GM18517 (cell line): ENCODE measurements around the gene SLC6A3.
"Not testable (repeated sequence)": the region's sequence is repeated elsewhere in the genome, so short reads cannot be mapped to it uniquely, and the experiment has no call there.

Experiments
- ATAC-seq: cut with Tn5 transposase; IDR thresholded peaks from one replicate; pipeline ENCODE4 v1.9.1; 2021; ENCODE audit warnings: mild to moderate bottlenecking, moderate library complexity; ENCODE audit not compliant: unreplicated experiment

The SLC6A3 gene

DNA sequence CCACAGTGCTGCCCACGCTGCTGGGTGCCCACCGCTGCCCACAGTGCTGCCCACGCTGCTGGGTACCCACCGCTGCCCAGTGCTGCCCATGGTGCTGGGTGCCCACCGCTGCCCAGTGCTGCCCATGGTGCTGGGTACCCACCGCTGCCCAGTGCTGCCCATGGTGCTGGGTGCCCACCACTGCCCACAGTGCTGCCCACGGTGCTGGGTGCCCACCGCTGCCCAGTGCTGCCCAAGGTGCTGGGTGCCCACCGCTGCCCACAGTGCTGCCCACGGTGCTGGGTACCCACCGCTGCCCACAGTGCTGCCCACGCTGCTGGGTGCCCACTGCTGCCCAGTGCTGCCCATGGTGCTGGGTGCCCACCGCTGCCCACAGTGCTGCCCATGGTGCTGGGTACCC, 22.7 kb downstream of the SLC6A3 start:
- ATAC-seq = not testable (repeated sequence)

DNA sequence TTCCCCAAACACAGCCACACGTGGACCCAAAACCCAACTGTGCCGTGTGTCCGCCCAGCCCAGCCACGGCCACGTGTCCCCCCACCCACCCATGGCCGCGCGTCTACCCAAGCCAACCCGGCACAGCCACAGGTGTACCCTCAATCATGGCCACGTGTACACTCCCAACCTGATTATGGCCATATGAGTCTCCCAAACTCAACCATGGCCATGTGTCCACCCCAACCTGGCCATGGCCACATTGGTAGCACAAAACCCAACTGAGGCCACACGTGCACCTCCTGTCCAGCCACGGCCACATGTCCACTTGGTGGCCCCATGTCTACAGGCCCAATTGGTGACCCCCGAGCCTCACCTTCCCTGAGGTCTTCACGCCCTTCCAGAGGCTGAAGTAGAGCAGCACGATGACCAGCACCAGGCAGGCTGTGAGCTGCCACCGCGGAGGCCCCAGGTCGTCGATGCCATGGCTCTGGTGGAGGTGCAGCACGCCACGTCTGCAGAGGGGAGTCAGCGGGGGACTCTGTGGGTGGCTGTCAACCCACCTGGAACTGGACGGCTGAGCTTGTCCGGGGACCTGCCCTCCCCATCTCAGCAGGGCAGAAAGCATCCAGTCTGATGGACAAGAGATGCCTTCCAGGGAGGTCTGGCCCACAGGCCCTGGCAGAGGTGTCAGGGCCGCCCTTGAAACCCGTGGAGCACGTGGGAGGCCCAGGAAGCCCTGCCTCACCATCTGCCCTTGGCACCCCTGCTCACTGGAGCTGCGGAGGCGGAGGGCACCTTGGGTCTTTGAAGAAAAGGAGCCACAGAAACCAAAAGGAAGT, 23.5 kb downstream of the SLC6A3 start:
- ATAC-seq = no peak

DNA sequence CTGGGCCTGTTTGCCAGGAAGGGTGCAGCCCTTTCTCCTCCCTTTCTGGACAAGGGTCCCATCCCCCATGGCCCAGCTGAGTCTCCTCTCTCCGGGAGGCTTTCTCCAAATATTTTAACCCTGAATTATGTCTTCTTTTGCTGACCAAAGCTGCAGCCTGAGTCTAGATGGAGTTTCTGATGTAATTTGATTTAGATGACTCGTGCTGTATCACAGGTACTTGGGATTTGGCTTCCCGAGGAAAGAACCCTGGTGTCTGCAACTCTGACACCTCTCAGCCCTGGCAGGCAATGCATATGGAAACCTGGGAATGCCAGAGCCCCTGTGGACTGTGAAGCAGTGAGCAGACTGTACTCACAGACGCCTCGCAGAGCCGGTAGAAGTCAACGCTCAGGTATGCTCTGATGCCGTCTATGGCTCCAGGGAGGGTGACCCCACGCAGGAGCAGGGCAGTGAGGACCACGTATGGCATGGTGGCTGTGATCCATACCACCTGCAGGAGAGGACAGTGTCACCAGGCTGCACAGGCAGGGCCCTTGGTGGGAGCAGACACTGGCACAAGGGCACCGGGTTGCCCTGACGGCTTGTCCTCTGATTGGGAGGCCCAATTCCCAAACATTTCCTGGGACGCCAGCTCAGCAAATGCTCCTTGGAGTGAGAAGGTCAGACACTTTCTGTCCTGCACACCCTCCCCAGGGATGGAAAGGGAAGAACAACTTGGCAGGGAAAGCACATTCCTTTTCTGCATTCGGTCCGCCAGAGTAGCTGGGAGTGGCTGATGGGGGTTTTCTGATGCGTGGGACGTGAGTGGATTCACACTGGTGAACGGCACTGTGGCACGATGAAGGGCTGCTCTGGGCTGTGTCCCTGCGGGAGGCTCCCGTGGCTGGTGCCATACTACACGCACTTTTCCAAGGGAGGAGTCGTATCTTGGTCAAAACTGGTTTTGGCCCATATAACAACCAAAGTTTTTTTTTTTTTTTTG, 24.7 kb downstream of the SLC6A3 start:
- no peak for ATAC-seq

DNA sequence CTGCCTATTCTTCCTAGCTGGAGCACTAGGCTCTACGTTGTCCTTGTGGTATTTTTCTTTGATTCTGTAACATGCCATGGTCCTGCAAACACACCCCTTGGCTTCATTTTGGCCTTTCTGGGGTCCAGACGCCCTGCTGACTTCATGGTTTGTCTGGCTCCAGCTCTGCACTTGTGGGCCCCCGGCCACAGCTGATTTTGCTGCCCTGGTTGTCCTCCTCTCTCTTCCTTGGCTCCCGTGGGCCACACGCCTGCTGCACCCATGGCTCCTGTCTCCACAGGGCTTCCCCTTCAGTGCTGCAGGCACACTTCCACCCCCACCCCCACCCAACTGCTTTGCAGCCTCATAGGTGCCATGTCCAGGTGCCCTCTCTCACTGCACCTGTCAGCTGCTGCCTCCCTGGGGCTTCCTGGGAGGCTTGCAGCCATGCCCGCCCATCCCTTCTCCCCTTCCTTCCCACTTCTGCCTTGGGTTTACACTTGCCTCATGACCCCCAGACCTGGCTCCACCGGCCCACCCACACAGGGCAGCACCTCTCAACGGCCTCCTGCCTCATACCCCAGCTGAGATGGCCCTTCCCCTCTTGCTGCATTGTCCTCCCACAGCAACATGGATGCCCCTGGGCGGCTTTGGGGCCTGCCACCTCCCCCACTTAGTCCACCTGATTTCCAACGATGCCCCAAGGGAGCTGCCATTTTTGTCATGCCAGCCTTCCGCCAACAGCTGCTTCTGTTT, 25.6 kb downstream of the SLC6A3 start:
- ATAC-seq = no peak

DNA sequence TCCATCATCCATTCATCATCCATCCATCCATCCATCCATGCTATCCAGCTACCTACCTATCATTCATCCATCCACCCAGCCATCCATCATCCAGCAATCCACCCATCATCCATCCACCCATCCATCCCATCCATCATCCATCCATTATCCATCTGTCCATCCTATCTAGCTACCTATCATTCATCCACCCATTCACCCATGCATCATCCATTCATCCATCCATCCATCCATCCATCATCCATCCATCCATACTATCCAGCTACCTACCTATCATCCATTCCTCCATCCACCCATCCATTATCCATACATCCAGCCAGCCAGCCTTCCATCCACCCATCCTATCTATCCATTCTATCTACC, 26.3 kb downstream of the SLC6A3 start:
- no peak for ATAC-seq

DNA sequence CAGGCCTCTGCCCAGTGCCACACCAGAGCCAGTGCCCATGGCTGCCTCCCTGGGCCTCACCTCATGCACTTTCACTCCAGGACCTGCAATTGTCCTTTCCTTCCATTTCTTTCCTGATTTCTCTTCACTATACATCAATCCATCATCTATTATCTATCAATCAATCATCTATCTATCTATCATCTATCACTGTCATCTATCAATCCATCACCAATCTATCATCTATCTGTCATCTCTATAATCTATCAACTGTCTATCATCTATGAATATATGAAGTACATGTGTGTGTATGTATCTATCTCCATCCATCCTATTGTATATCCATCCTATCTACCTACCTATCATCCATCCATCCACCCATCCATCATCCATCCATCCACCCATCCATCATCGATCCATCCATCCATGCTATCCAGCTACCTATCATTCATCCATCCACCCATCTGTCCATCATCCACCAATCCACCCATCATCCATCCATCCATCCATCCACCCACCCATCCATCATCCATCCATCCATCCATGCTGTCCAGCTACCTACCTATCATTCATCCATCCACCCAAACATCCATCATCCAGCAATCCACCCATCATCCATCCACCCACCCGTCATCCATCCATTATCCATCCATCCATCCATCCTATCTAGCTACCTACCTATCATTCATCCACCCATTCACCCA, 26.9 kb downstream of the SLC6A3 start:
- ATAC-seq = no peak

DNA sequence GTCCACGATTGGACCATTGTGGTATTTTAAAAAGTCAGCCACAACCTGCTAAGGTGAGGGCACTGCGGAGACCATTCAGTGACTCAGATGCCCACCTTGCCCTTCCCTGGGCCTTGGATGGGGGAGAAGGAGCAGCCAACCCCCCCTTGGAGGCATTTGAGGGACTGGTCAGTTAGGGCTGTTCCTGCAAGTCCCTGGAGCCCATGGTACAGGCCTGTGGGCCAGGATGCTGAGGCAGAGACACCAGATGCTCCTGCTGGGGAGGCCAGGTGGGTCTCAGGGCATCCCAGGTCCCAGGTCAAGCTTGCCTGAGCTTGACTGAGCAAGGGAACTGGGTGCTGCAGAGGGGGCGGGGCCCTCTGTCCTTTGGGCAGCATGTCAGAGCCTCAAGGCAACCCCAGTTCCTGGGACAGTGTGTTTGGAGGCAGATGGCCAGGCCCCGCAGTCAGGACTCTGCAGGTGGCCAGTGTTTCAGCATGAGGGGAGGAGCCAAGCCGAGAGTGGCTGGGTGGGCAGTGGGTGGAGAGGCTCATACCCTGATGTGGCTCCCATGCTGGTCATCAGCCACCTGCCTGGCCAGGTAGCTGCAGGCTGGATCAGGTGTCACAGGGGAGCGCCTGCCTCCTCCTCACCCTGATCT, 27.5 kb downstream of the SLC6A3 start:
- no peak for ATAC-seq

DNA sequence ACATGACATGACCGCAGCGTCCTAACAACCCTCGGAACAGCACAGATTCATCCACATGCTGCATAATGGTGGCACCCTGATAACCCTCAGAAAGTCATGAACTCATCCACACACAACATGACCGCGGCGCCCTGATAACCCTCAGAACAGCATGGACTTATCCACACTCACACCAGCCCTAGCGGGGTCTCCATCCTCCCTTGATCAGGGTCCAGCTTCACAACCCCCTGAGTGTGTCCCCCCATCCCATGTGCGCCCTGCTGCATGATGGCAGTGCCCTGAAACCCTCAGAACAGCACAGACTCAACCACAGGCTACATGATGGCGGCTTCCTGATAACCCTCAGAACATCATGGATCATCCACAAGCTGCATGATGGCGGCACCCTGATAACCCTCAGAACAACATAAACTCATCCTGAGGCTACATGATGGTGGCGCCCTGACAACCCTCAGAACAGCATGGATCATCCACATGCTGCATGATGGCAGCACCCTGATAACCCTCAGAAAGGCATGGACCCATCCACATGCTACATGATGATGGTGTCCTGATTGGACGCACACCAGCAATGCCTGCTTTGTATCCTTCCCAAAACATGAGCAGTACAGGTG, 28.3 kb downstream of the SLC6A3 start:
- no peak for ATAC-seq

DNA sequence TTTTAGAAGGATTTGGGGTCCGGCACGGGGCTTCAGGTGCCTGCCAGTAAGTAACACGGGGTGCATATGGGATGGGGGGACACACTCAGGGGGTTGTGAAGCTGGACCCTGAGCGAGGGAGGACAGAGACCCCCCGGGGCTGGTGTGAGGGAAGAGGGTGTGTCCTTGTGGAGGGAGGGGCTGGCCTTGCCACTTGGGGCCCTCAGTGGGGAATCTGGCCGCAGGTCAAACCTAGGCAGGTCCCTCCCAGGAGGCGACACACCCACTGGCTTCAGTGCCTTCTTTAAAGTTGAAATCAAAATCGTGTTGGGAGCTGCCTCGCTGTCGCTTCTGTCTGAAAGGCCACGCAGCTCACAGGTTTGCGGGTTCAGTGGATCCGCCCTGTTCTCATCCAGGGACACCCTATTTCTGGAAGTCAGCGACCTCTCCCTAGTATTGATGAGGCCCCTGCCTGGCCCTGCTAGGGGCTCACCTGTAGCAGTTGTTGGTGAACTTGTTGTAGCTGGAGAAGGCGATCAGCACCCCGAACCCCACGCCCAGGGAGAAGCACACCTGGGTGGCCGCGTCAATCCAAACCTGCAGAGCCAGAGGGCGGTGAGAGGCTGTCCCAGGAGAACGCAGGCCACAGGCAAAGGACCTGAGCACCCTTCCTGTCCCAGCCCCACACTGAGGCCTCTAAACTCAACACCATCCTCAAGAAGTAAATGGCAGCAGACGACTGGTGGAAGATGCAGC, 29.4 kb downstream of the SLC6A3 start:
- no peak for ATAC-seq

DNA sequence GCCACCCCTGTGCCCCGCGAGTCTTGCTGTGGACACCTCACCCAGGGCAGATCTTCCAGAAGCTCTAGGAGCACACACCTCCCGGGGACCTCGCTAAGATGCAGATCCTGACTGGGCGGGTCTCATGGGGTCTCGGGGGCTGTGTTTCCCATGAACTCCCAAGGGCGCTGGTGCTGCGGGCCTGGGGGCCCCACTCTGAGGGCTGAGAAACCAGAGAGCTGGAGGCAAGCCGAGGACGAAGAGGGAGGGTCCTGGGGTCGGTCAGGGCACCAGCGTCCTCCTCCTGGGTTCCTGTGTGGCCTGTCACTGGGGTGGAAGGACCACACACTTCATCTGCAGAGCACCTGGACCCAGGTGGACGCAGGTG, 30.2 kb downstream of the SLC6A3 start:
- no peak for ATAC-seq

DNA sequence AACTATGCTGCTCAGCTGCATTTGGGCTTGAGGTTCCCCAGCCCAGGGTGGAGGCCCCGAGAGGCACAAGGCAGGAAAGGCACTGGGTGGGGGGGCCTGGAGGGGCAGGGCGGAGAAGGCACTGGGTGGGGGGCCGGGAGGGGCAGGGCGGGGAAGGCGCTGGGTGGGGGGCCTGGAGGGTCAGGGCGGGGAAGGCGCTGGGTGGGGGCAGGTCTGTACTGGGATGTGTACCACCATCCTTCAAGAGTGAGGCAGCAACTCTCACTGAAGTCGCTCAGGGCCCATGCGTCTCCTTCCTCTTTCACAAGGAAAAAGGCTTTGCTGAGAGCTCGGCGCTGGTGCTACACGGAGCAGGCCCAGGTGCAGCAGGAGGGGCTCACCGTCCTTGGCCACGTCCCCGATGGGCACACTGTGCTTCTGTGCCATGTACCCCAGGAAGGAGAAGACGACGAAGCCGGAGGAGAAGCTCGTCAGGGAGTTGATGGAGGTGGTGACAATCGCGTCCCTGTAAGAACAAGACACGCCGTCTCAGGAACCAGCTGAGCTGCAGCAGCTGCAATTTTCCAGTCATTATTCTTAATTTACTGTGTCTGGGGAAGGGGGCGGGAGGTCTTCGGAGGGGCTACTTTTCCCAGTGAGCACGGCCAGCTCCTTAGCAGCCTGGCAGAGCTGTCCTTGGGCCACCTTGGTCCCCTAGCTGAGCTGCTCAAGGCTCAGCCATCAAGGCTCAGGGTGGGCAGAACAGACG, 30.8 kb downstream of the SLC6A3 start:
- ATAC-seq = no peak

DNA sequence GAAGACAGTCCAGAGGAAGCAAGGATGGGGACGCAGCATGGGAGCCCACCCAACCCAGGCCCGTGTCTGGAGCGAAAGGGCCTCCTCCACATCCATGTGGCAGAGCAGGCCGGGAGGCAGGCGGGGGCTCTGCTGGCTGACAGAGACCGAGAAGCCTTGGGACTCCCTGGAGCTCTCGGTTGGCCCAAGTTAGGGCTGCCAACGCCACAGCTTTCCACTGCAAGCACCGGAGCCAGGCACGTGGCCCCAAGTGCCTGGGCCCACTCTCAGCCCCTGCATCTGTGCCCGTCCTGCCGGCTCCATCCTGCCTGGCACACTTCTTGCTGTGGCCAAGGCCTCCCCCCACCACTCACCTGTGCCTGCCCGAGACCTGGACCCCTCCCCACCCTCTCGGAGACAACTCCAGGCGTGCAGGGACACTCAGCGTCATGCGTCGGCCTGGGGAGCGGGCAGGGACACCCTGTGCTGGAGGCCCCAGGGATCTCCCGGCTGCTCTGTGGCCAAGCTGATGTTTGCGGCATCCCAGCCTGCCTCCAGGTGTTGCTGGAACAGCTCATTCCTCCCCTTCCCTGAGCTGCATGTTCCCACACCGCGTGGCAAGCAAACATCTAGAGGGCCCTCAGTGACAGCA, 31.5 kb downstream of the SLC6A3 start:
- ATAC-seq = no peak

DNA sequence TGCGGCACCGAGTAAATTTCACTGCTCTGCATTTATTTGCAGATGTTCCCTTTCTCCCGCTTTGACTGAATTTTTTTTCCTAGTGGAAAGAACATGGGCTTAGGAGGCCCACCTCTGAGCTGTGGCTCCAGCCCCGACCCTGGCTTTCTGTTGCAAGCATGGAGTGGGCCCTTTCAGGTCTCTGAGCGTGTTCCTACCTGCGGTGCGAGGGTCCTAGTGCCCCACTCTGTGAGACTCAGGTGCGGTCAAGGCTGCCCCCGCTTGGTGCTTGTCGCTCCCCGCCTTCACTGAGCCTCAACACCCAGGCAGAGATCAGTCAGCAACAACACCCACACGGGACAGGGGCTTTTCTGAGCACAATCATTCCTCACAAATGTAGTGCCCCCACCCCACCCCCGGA, 32.0 kb downstream of the SLC6A3 start:
- no peak for ATAC-seq

DNA sequence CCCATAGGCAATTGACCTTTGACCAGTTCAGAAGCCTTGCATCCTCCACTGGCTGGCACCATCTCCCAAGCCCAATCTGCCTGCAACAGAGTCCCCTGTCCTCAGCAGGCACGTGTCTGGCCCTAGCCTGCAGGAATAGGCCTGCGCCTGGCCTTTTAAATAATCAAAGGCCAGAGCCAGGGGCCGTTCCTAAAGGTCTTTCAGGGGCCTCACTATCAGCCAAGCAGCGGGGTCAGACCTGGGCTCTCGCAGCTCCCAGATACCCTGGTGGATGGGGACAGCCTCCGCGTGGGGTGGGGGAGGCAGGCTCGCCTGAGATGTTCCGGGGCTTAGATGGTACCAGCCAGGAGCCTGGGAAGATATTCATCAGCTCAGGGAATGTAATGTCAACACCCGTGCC, 32.6 kb downstream of the SLC6A3 start:
- no peak for ATAC-seq

DNA sequence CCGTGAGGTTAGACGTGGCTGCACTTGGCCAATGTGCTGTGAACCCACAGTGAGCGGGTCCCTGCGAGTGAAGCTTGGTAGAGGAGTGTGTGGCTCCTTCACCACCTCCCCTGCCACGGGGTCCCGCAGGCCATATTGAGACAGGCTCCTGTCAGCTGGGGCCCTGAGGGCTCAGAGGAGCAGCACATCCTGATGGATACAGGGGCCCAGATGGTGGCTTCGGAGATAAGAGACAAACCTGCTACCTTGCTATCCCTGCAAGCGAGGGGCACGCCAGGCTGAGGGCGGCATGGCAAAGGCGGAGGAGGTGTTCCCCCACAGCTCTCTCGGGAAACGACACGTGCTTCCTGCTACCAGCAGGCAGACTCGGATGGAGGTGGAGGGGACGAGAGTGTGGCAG, 33.1 kb downstream of the SLC6A3 start:
- ATAC-seq = no peak

DNA sequence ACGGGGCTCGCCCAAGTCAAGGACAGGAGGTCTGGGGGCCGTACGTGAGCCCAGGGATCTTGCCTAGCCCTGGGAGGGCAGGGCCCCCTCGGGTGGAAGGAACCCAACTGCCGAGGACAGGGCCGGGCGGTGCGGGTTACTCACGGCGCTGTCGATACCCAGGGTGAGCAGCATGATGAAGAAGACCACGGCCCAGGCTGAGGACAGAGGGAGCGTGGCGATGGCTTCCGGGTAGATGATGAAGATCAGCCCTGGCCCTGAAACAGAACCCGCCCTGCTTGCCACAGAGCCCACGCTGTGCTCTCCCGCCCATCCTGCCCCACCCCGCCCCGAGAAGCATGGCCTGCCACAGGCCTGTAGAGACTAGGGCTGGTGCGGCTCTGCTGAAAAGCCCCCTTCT, 34.1 kb downstream of the SLC6A3 start:
- no peak for ATAC-seq

DNA sequence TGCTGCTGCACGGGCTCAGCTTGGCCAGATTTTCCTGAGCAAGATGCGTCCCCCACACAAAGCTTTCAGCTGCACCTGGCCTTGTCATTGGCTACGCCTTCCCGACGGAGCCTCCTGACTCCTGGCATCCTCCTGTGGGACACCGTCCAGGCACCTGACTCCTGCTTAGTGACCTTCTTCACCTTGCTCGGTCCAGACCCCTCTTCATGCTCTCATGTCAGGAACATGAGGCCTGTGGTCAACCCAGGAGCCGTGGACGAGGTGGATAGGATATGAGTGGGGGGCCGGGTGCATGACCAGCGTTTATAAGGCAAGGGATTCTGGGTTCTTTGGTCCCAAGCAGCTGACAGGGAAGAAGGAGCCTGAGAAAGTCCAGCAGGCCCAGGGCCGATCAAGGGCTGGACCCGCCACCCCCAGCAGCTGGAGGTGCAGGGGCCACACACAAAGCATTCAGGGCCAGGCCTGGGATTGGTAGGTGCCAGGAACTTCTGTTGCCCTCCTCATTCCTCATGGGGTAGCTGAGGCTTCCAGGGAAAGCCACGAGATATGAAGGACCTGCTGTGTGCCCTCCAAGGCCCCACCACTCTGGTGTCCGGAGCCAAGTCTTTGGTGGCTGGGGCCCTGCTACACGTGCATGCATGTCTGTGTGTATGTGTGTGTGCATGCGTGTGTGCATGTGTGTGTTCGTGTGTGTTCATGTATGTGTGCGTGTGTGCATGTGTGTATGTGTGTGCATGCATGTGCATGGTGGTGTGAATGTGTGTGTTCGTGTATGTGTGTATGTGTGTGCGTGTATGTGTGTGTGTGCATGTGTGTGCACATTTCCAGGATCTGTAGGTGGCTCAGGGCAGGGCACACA, 34.9 kb downstream of the SLC6A3 start:
- no peak for ATAC-seq
